Measurements from ENCODE around the gene LRRC71. TPM values are rescaled to one million over a fixed set of nuclear protein-coding genes. Genes with fewer than 3 reads are reported as not detected.

LRRC71 gene
- total RNA-seq, 1 experiment from 2014 or later: 0.22 TPM

GRCh38 chr1:156959414-156959813 lies 39.0 kb downstream of the LRRC71 start:
- no peaks in the 10 kb centered on the region for H3K4me1 Mint-ChIP-seq
- peaks cover 75% of the 10 kb centered on the region for H3K36me3 Mint-ChIP-seq
- no peak for ATAC-seq
- H3K9me3 Mint-ChIP-seq: no peaks in the 10 kb centered on the region
- H3K27ac Mint-ChIP-seq: no peak overlapping the region
- TF ChIP-seq ATF2 (CRISPR knock-in tag; IDR thresholded peaks at IDR 0.05; ENCODE audit: borderline replicate concordance, low read depth) (no peak), ZNF317 (CRISPR knock-in tag; IDR thresholded peaks at IDR 0.05; ENCODE audit: borderline replicate concordance, low read depth) (no peak), PRDM15 (CRISPR knock-in tag; IDR thresholded peaks at IDR 0.05) (no peak), CTCF (IDR thresholded peaks at IDR 0.05) (no peak), CREB1 (CRISPR knock-in tag; IDR thresholded peaks at IDR 0.05) (no peak), ZNF121 (CRISPR knock-in tag; IDR thresholded peaks at IDR 0.05) (no peak), NR2C2 (CRISPR knock-in tag; IDR thresholded peaks at IDR 0.05) (no peak), GABPB1 (CRISPR knock-in tag; IDR thresholded peaks at IDR 0.05) (no peak)
- no peak for DNase-seq (ENCODE audit: low spot score)
- ChIA-PET CTCF (interaction anchor here (1.1 to 3.2 kb wide), 3 partner anchors 11 to 115 kb away, joined by 3 to 16 read pairs (median 4); no protein-coding TSS in a partner anchor), POLR2A (no interaction called here)
- no peaks in the 10 kb centered on the region for H3K27me3 Mint-ChIP-seq (ENCODE audit: low read depth)
- H3K4me3 Mint-ChIP-seq: no peak overlapping the region

GRCh38 chr1:156959925-156960324 lies 39.5 kb downstream of the LRRC71 start:
- TF ChIP-seq PREB (CRISPR knock-in tag; IDR thresholded peaks at IDR 0.05; ENCODE audit: borderline replicate concordance): no peak
- no peak for TF ChIP-seq TP53 (CRISPR knock-in tag; IDR thresholded peaks at IDR 0.05)
- TF ChIP-seq RELA (CRISPR knock-in tag; IDR thresholded peaks at IDR 0.05; ENCODE audit: borderline replicate concordance): no peak
- no peak for TF ChIP-seq MXD4 (CRISPR knock-in tag; IDR thresholded peaks at IDR 0.05; ENCODE audit: borderline replicate concordance)
- TF ChIP-seq FOXJ3 (CRISPR knock-in tag; IDR thresholded peaks at IDR 0.05; ENCODE audit: borderline replicate concordance): no peak
- TF ChIP-seq ZNF219 (CRISPR knock-in tag; IDR thresholded peaks at IDR 0.05; ENCODE audit: borderline replicate concordance): no peak
- TF ChIP-seq ZNF121 (CRISPR knock-in tag; IDR thresholded peaks at IDR 0.05): no peak
- Mint-ChIP-seq H3K27me3 (ENCODE audit: low read depth) (no peaks in the 10 kb centered on the region), H3K4me1 (no peaks in the 10 kb centered on the region), H3K36me3 (peaks cover 70% of the 10 kb centered on the region), H3K4me3 (no peak overlapping the region), H3K9me3 (no peaks in the 10 kb centered on the region), H3K27ac (no peak overlapping the region)
- DNase-seq (ENCODE audit: low spot score) (no peak), ATAC-seq (no peak)
- ChIA-PET CTCF (interaction anchor here (3.2 kb wide), 1 partner anchor 11 kb away, joined by 16 read pairs; no protein-coding TSS in a partner anchor), POLR2A (no interaction called here)

- Mint-ChIP-seq H3K27me3 (ENCODE audit: low read depth) (no peaks in the 10 kb centered on the region), H3K4me1 (no peaks in the 10 kb centered on the region), H3K9me3 (no peaks in the 10 kb centered on the region), H3K27ac (no peak overlapping the region), H3K36me3 (peaks cover 58% of the 10 kb centered on the region), H3K4me3 (no peak overlapping the region)
- CTCF ChIA-PET: interaction anchor here (0.6 to 3.2 kb wide), 5 partner anchors 8 to 113 kb away, joined by 3 to 16 read pairs (median 4); no protein-coding TSS in a partner anchor
- DNase-seq (ENCODE audit: low spot score): no peak
- POLR2A ChIA-PET: no interaction called here
- ATAC-seq: peak; percentile 70
- TF ChIP-seq FOXP4 (CRISPR knock-in tag; IDR thresholded peaks at IDR 0.05) (no peak), JUN (CRISPR knock-in tag; IDR thresholded peaks at IDR 0.05) (no peak), E2F4 (CRISPR knock-in tag; IDR thresholded peaks at IDR 0.05; ENCODE audit: borderline replicate concordance, low read depth) (no peak), CBFB (CRISPR knock-in tag; IDR thresholded peaks at IDR 0.05; ENCODE audit: low read depth) (no peak)
Observed at GRCh38 chr1:156961709-156962108, 41.3 kb downstream of the LRRC71 start.
